ENCODE data around the gene RNF25. TPM values are rescaled to one million over a fixed set of nuclear protein-coding genes. Genes with fewer than 3 reads are reported as not detected.

Gene RNF25
- polyA plus RNA-seq, 4 donors, result 15.1 to 19.8 (median 18.5) TPM

DNA sequence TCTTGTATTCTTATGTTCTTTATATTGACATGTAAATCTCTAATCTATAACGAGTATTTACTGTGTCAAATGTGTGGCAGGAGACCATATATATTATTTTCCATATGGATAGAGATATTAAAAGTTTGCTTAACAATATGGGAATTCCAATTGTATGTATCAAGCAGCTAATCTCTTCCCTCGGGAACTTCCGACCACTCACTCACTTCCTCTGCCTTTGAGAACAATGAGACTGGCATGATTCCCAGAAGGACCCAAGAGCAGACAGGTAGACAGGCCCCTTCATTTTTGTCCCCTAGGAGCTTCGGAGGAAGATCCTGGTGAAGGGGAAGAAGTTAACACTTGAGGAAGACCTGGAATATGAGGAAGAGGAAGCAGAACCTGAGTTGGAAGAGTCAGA lies 40.0 kb downstream of the RNF25 start:
- H3K27ac ChIP-seq (ENCODE audit: low read depth in 1 of 3, low read length in 2 of 3), result no peak overlapping the region
- no peak overlapping the region for H3K4me3 ChIP-seq (ENCODE audit: low read depth in 1 of 3, low read length in 3 of 3)
- no peak for FAIRE-seq
- WGBS, 3 donors, result 47 to 65% (median 54%) methylated on average over 4 of the region's 4 CpGs
- no peaks in the 10 kb centered on the region for H3K27me3 ChIP-seq (ENCODE audit: control insufficient read depth in 3 of 3, insufficient read depth in 3 of 3, low read length in 3 of 3)
- H3K36me3 ChIP-seq (ENCODE audit: control insufficient read depth in 3 of 3, insufficient read depth in 2 of 3, low read depth in 1 of 3, low read length in 3 of 3), result peaks cover 4 to 25% (median 9%) of the 10 kb centered on the region in 3 donors
- H3K9me3 ChIP-seq (ENCODE audit: control insufficient read depth in 2 of 2, insufficient read depth in 1 of 2, low read depth in 1 of 2, low read length in 1 of 2), result no peaks in the 10 kb centered on the region
- no peak for DNase-seq
- H3K4me1 ChIP-seq (ENCODE audit: control insufficient read depth in 3 of 3, insufficient read depth in 2 of 3, low read depth in 1 of 3, low read length in 2 of 3), result no peaks in the 10 kb centered on the region

DNA sequence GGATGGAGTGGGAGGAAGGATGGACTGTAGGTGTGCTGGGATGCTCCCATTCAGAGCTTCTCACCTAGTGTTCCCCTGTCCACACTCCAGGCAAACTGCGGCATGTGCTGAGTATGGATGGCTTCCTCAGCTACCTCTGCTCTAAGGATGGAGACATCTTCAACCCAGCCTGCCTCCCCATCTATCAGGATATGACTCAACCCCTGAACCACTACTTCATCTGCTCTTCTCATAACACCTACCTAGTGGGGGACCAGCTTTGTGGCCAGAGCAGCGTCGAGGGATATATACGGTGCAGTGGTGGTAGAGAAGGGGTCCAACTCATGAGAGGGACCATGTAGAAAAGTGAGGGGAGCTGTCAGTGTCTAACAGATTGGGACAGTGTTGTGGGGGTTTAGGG lies 43.9 kb downstream of the RNF25 start:
- Histone ChIP-seq H3K9me3 (ENCODE audit: control insufficient read depth in 2 of 2, insufficient read depth in 1 of 2, low read depth in 1 of 2, low read length in 1 of 2) (no peaks in the 10 kb centered on the region), H3K36me3 (ENCODE audit: control insufficient read depth in 3 of 3, insufficient read depth in 2 of 3, low read depth in 1 of 3, low read length in 3 of 3) (no peaks in the 10 kb centered on the region), H3K4me3 (ENCODE audit: low read depth in 1 of 3, low read length in 3 of 3) (no peak overlapping the region), H3K27ac (ENCODE audit: low read depth in 1 of 3, low read length in 2 of 3) (no peak overlapping the region), H3K27me3 (ENCODE audit: control insufficient read depth in 3 of 3, insufficient read depth in 3 of 3, low read length in 3 of 3) (no peaks in the 10 kb centered on the region), H3K4me1 (ENCODE audit: control insufficient read depth in 3 of 3, insufficient read depth in 2 of 3, low read depth in 1 of 3, low read length in 2 of 3) (no peaks in the 10 kb centered on the region)
- FAIRE-seq (no peak), DNase-seq (no peak)
- 87 to 92% (median 90%) methylated on average over 4 of the region's 4 CpGs for WGBS, 3 donors

DNA sequence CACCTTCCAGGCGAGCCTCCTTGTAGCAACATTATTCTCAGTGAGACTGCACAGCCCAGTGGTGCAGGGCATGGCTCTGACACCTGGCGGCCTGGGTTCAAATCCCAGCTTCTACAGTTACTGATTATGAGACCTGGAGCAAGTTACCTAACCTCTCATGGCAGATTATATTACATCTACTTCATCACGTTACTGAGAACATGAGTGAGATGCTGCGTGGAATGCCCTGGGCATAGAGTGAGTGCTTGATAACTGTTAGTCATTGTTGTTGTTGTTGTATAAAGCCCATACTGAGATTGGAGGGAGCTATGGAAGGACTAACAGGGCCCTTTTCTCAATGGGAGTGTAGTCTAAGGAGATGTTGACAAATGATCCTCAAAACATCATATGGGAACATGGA lies 45.4 kb downstream of the RNF25 start:
- FAIRE-seq, result no peak
- WGBS, 3 donors, result 88 to 95% (median 90%) methylated on average over 4 of the region's 4 CpGs
- DNase-seq, result no peak

DNA sequence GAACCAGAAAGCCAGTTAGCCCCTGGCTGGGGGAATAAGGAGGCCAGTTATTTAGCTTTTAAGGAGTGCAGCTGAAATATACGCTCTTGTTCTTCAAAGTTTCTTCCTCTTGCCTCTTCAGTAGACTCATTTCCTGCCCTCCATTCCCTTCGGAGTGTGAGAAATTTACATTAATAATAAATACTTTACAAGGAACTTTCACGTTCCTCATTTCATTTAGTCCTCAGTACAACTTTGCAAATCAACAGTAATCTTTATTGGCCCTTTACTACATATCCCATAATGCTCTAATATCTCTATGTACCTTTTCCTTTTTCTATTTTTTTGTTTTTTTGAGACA lies 48.5 kb downstream of the RNF25 start:
- DNase-seq (no peak), FAIRE-seq (no peak)
- Histone ChIP-seq H3K9me3 (ENCODE audit: control insufficient read depth in 2 of 2, insufficient read depth in 1 of 2, low read depth in 1 of 2, low read length in 1 of 2) (no peaks in the 10 kb centered on the region), H3K36me3 (ENCODE audit: control insufficient read depth in 3 of 3, insufficient read depth in 2 of 3, low read depth in 1 of 3, low read length in 3 of 3) (no peaks in the 10 kb centered on the region), H3K27ac (ENCODE audit: low read depth in 1 of 3, low read length in 2 of 3) (no peak overlapping the region), H3K4me1 (ENCODE audit: control insufficient read depth in 3 of 3, insufficient read depth in 2 of 3, low read depth in 1 of 3, low read length in 2 of 3) (no peaks in the 10 kb centered on the region), H3K27me3 (ENCODE audit: control insufficient read depth in 3 of 3, insufficient read depth in 3 of 3, low read length in 3 of 3) (no peaks in the 10 kb centered on the region), H3K4me3 (ENCODE audit: low read depth in 1 of 3, low read length in 3 of 3) (no peak overlapping the region)
- WGBS, 3 donors, result 40 to 70% (median 61%) methylated on average over 3 of the region's 3 CpGs

More for the DNA sequence above, 45.4 kb downstream of the RNF25 start:
- Histone ChIP-seq H3K9me3 (ENCODE audit: control insufficient read depth in 2 of 2, insufficient read depth in 1 of 2, low read depth in 1 of 2, low read length in 1 of 2) (no peaks in the 10 kb centered on the region), H3K36me3 (ENCODE audit: control insufficient read depth in 3 of 3, insufficient read depth in 2 of 3, low read depth in 1 of 3, low read length in 3 of 3) (no peaks in the 10 kb centered on the region), H3K4me1 (ENCODE audit: control insufficient read depth in 3 of 3, insufficient read depth in 2 of 3, low read depth in 1 of 3, low read length in 2 of 3) (no peaks in the 10 kb centered on the region), H3K27ac (ENCODE audit: low read depth in 1 of 3, low read length in 2 of 3) (no peak overlapping the region), H3K27me3 (ENCODE audit: control insufficient read depth in 3 of 3, insufficient read depth in 3 of 3, low read length in 3 of 3) (no peaks in the 10 kb centered on the region), H3K4me3 (ENCODE audit: low read depth in 1 of 3, low read length in 3 of 3) (no peak overlapping the region)

DNA sequence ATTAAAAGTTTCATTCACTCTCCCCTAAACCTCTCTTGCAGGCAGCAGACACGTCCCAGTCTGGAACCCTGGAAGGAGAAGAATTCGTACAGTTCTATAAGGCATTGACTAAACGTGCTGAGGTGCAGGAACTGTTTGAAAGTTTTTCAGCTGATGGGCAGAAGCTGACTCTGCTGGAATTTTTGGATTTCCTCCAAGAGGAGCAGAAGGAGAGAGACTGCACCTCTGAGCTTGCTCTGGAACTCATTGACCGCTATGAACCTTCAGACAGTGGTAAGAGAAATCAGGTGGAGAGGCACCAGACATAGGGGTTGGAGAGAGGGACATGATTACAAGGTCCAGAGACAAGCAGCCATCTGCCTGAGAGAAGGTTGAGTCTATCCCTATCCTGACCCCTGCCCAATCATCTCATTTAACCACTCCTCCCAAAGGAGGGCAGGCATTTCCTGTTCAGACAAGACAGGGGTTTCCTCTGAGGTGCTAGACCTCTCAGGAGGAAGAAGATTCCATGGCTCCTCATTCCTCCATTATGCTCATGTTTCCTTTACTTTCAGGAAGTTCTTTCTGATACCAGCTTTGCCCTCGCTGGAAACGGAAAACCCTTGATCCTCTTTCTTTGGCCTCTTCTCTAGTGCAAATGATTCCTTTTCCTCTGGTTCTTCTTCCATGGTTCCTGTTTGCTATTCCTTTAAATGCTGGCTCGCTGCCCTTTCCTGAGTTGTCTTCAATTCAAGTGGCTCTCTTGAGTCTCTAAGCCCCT lies 49.0 kb downstream of the RNF25 start:
- Histone ChIP-seq H3K36me3 (ENCODE audit: control insufficient read depth in 3 of 3, insufficient read depth in 2 of 3, low read depth in 1 of 3, low read length in 3 of 3) (no peaks in the 10 kb centered on the region), H3K27me3 (ENCODE audit: control insufficient read depth in 3 of 3, insufficient read depth in 3 of 3, low read length in 3 of 3) (no peaks in the 10 kb centered on the region), H3K4me3 (ENCODE audit: low read depth in 1 of 3, low read length in 3 of 3) (no peak overlapping the region), H3K4me1 (ENCODE audit: control insufficient read depth in 3 of 3, insufficient read depth in 2 of 3, low read depth in 1 of 3, low read length in 2 of 3) (no peaks in the 10 kb centered on the region), H3K27ac (ENCODE audit: low read depth in 1 of 3, low read length in 2 of 3) (no peak overlapping the region), H3K9me3 (ENCODE audit: control insufficient read depth in 2 of 2, insufficient read depth in 1 of 2, low read depth in 1 of 2, low read length in 1 of 2) (no peaks in the 10 kb centered on the region)
- WGBS, 3 donors, result 65 to 71% (median 70%) methylated on average over 7 of the region's 7 CpGs
- no peak for DNase-seq
- FAIRE-seq, result no peak

DNA sequence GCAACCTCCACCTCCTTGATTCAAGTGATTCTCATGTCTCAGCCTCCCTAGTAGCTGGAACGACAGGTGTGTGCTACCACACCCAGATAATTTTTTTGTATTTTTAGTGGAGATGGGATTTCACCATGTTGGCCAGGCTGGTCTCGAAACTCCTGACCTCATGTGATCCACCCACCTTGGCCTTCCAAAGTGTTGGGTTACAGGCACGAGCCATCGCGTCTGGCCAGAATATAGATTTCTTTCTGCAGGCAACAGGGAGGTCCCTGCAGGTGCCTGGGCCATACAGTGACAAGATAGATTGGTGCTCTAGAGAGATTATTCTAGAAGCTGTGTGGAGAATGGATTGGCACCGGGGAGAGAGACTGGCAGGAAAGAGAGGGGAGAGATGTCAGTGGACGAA lies 50.8 kb downstream of the RNF25 start:
- no peaks in the 10 kb centered on the region for H3K9me3 ChIP-seq (ENCODE audit: control insufficient read depth in 2 of 2, insufficient read depth in 1 of 2, low read depth in 1 of 2, low read length in 1 of 2)
- FAIRE-seq (no peak), DNase-seq (no peak)
- H3K27me3 ChIP-seq (ENCODE audit: control insufficient read depth in 3 of 3, insufficient read depth in 3 of 3, low read length in 3 of 3), result no peaks in the 10 kb centered on the region
- no peak overlapping the region for H3K4me3 ChIP-seq (ENCODE audit: low read depth in 1 of 3, low read length in 3 of 3)
- no peaks in the 10 kb centered on the region for H3K4me1 ChIP-seq (ENCODE audit: control insufficient read depth in 3 of 3, insufficient read depth in 2 of 3, low read depth in 1 of 3, low read length in 2 of 3)
- WGBS, 3 donors, result 74 to 80% (median 77%) methylated on average over 7 of the region's 7 CpGs
- no peak overlapping the region for H3K27ac ChIP-seq (ENCODE audit: low read depth in 1 of 3, low read length in 2 of 3)
- no peaks in the 10 kb centered on the region for H3K36me3 ChIP-seq (ENCODE audit: control insufficient read depth in 3 of 3, insufficient read depth in 2 of 3, low read depth in 1 of 3, low read length in 3 of 3)

DNA sequence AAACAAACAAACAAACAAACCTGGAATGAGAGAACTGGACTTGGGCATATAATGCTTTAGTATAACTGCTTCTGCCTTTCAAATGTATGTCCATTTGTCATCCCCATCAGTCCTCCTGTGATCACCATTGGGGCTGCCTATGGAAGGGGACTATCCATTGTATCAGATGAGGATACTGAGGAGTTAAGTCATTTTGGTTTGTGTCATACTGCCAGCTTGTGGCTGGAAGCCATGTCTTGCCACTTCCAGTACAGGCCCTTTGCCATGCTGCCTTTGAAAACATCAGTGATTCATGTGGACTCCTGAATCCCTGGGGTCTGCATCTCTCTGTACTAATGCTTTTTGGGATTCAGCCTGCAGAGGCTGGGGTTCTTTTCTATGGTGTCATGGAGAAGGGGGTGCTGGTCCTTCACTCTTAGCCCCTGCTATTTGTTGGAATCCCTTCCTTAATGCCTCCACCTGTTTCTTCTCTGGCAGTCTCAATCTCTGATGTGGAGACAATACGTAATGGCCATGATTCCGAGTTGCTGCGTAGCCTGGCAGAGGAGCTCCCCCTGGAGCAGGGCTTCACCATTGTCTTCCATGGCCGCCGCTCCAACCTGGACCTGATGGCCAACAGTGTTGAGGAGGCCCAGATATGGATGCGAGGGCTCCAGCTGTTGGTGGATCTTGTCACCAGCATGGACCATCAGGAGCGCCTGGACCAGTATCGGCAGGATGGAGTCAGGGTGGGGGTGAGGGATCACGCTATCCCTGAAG lies 53.5 kb downstream of the RNF25 start:
- WGBS, 3 donors, result 93 to 96% (median 93%) methylated on average over 9 of the region's 9 CpGs
- no peaks in the 10 kb centered on the region for H3K27me3 ChIP-seq (ENCODE audit: control insufficient read depth in 3 of 3, insufficient read depth in 3 of 3, low read length in 3 of 3)

DNA sequence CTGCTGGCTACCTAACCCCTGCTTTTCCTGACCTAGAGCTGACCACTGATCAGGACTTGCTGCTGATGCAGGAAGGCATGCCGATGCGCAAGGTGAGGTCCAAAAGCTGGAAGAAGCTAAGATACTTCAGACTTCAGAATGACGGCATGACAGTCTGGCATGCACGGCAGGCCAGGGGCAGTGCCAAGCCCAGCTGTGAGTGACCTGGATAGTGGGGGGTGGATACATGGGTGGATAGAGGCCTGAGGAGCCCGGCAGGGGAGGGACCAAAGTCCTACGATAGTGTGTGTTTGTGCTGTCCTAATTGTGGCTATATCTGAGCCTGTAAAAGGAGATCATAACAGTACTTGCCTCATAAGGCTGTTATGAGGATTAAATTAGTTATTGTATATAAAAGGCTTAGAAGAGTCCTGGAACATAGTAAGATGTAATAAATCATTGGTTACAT lies 55.9 kb downstream of the RNF25 start:
- peak; percentile 42 to 44 for DNase-seq
- no peaks in the 10 kb centered on the region for H3K4me1 ChIP-seq (ENCODE audit: control insufficient read depth in 3 of 3, insufficient read depth in 2 of 3, low read depth in 1 of 3, low read length in 2 of 3)
- 13 to 66% (median 51%) methylated on average over 6 of the region's 6 CpGs for WGBS, 3 donors
- H3K4me3 ChIP-seq (ENCODE audit: low read depth in 1 of 3, low read length in 3 of 3), result no peak overlapping the region
- peak overlapping the region in 1 of 3 donors; percentile 38 for H3K27ac ChIP-seq (ENCODE audit: low read depth in 1 of 3, low read length in 2 of 3)
- no peaks in the 10 kb centered on the region for H3K36me3 ChIP-seq (ENCODE audit: control insufficient read depth in 3 of 3, insufficient read depth in 2 of 3, low read depth in 1 of 3, low read length in 3 of 3)
- H3K27me3 ChIP-seq (ENCODE audit: control insufficient read depth in 3 of 3, insufficient read depth in 3 of 3, low read length in 3 of 3), result no peaks in the 10 kb centered on the region
- no peaks in the 10 kb centered on the region for H3K9me3 ChIP-seq (ENCODE audit: control insufficient read depth in 2 of 2, insufficient read depth in 1 of 2, low read depth in 1 of 2, low read length in 1 of 2)
- no peak for FAIRE-seq

More for the DNA sequence above, 53.5 kb downstream of the RNF25 start:
- FAIRE-seq, result no peak
- Histone ChIP-seq H3K27ac (ENCODE audit: low read depth in 1 of 3, low read length in 2 of 3) (no peak overlapping the region), H3K4me3 (ENCODE audit: low read depth in 1 of 3, low read length in 3 of 3) (no peak overlapping the region), H3K4me1 (ENCODE audit: control insufficient read depth in 3 of 3, insufficient read depth in 2 of 3, low read depth in 1 of 3, low read length in 2 of 3) (no peaks in the 10 kb centered on the region), H3K9me3 (ENCODE audit: control insufficient read depth in 2 of 2, insufficient read depth in 1 of 2, low read depth in 1 of 2, low read length in 1 of 2) (no peaks in the 10 kb centered on the region), H3K36me3 (ENCODE audit: control insufficient read depth in 3 of 3, insufficient read depth in 2 of 3, low read depth in 1 of 3, low read length in 3 of 3) (no peaks in the 10 kb centered on the region)
- no peak for DNase-seq

Measured in small intestine (tissue), 7 donors.